Kidney epithelial cell (primary cell): ENCODE measurements around the gene WDR27. TPM values are rescaled to one million over a fixed set of nuclear protein-coding genes. Genes with fewer than 3 reads are reported as not detected.

Experiments
- DNase-seq: peaks from one replicate; pipeline ENCODE4 v3.0.0-alpha.2; 2010; ENCODE audit warnings: low read depth
- H3K27me3 ChIP-seq: 2 replicates; pipeline ENCODE4 v1.6.0; 2011; ENCODE audit warnings: low read length; ENCODE audit not compliant: control insufficient read depth, insufficient read depth
- H3K36me3 ChIP-seq: 2 replicates; pipeline ENCODE4 v1.5.1; 2011; ENCODE audit warnings: low read length; ENCODE audit not compliant: control insufficient read depth, insufficient read depth
- H3K4me3 ChIP-seq: 2 replicates; pipeline ENCODE4 v1.5.1; 2011; ENCODE audit warnings: low read depth, mild to moderate bottlenecking, control low read depth, low read length
- total RNA-seq: library from RNA; depleted of rRNA; stranded (reverse); fragments of >200 nt; gene quantifications from 2 replicates; pipeline ENCODE4 v1.2.3, GENCODE V29; 2015
- TF ChIP-seq, protein P1 (sequence below): IDR thresholded peaks from 2 replicates; pipeline ENCODE4 v1.5.1; 2011; ENCODE audit warnings: mild to moderate bottlenecking, moderate library complexity, low read length, control low read depth, inconsistent platforms; ENCODE audit not compliant: insufficient read depth, poor library complexity, severe bottlenecking

WDR27 gene
- total RNA-seq, 1 donor from 2014 or later = 27.0 TPM

DNA sequence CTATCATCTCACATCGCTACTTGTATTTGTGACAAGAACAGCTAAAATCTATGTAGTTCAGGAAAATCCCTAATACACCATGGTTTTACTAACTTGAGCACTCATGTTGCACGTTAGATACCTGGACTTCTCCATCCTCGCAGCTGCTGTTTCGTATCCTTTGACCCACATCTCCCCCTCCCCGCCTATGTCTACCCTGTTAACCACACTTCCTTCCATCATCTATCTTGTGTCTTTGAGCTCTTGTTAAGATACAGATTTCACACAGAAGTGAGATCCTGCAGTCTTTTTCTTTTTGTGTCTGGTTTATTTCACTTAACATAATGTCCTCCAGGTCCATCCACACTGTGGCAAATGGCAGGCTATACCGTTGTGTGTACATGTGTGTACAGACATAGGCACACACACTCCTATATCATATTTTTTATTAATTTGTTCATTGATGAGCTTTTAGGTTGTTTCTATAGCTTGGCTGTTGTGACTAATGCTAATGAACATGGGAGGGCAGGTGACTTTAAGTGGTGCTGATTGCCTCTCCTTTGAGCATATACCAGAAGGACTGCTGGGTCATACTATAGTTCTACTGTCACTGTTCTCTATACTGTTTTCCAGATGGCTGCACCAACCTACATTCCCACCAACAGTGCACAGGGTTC lies 117.8 kb downstream of the WDR27 start:
- Histone ChIP-seq H3K27me3 (no peaks in the 10 kb centered on the region), H3K36me3 (no peaks in the 10 kb centered on the region), H3K4me3 (no peak overlapping the region)
- TF ChIP-seq, protein P1, sequence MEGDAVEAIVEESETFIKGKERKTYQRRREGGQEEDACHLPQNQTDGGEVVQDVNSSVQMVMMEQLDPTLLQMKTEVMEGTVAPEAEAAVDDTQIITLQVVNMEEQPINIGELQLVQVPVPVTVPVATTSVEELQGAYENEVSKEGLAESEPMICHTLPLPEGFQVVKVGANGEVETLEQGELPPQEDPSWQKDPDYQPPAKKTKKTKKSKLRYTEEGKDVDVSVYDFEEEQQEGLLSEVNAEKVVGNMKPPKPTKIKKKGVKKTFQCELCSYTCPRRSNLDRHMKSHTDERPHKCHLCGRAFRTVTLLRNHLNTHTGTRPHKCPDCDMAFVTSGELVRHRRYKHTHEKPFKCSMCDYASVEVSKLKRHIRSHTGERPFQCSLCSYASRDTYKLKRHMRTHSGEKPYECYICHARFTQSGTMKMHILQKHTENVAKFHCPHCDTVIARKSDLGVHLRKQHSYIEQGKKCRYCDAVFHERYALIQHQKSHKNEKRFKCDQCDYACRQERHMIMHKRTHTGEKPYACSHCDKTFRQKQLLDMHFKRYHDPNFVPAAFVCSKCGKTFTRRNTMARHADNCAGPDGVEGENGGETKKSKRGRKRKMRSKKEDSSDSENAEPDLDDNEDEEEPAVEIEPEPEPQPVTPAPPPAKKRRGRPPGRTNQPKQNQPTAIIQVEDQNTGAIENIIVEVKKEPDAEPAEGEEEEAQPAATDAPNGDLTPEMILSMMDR = no peak
- DNase-seq = no peak

- H3K36me3 ChIP-seq = no peaks in the 10 kb centered on the region
- DNase-seq = no peak
- H3K4me3 ChIP-seq = no peak overlapping the region
- TF ChIP-seq, protein P1 = no peak
- no peaks in the 10 kb centered on the region for H3K27me3 ChIP-seq
Observed at GRCh38 chr6:169579407-169580111, 122.3 kb downstream of the WDR27 start.

- Histone ChIP-seq H3K27me3 (no peaks in the 10 kb centered on the region), H3K4me3 (no peak overlapping the region), H3K36me3 (no peaks in the 10 kb centered on the region)
- DNase-seq = no peak
- TF ChIP-seq, protein P1 = no peak
Observed at GRCh38 chr6:169577974-169578373, 123.9 kb downstream of the WDR27 start.

DNA sequence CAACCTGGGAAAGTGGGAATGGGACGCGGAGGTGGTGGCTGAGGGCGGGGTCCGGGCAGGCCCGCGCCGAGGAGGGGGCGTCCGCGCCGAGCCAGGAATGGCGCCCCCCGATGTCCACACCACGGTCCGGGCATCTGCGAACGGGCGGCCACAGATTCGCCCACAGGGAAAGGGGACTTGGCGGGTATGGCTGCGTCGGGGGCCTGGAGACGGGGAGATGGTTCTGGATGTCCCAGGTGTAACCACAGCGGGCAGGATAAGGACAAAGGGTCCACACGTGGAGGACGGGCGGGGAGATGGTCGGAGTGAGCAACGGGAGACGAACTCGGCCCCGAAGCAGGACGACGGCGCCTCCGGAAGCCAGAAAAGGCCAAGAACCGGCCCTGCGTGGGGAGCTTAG lies 124.6 kb downstream of the WDR27 start:
- TF ChIP-seq, protein P1 = no peak
- Histone ChIP-seq H3K27me3 (no peaks in the 10 kb centered on the region), H3K36me3 (no peaks in the 10 kb centered on the region), H3K4me3 (peak overlapping the region; percentile 15)
- no peak for DNase-seq

- DNase-seq = no peak
- TF ChIP-seq, protein P1 = no peak
- H3K4me3 ChIP-seq = no peak overlapping the region
- no peaks in the 10 kb centered on the region for H3K27me3 ChIP-seq
- H3K36me3 ChIP-seq = no peaks in the 10 kb centered on the region
Observed at GRCh38 chr6:169575821-169576220, 126.0 kb downstream of the WDR27 start.
